GM21423 (cell line): ENCODE results near the gene DENND6A.

ENCODE experiments used
- ATAC-seq: cut with Tn5 transposase; IDR thresholded peaks from one replicate; pipeline ENCODE4 v1.9.1; 2021; ENCODE audit warnings: mild to moderate bottlenecking, moderate library complexity; ENCODE audit not compliant: unreplicated experiment

Gene DENND6A

DNA sequence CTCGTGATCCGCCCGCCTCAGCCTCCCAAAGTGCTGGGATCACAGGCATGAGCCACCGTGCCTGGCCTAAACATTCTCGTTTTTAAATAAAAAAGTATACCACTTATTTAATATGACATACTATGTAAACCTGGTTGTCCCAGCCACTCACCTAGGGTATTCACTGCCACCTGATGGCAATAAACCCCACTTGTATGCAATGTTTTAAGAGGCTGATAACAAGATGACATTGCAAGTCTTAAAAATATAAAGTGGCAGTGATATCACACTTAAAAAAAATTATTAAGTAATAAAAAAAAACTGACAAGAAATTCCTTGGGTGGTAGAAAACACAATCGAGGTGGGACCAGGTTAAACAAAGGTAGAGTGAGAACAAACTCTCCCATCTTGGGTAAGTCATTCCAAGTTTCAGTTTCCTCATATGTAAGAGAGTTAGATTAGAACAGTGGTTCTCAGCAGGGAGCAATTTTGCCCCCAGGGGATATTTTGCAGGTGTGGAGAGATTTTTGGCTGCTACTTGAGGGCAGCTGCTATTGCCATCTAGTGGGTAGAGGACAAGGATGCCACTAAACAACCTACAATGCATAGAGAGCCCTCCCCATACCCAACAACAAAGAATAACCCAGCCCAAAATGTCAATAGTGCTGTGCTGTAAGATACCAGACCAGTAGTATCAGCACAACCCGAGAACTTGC, 110.3 kb downstream of the DENND6A start:
- no peak for ATAC-seq

DNA sequence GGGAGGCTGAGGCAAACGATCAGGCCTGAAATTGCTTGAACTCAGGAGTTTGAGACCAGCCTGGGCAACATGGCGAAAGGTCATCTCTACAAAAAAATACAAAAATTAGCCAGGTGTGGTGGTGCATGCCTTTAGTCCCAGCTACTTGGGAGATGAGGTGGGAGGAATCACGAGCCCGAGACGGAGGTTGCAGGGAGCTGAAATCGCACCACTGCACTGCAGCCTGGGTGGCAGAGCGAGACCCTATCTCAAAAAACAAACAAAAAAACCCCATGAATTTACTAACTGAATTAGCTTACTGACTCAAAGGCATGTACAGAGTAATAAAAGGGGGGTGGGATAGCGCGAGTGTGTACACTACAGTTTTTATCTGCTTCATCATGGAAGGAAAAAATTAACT, 115.1 kb downstream of the DENND6A start:
- no peak for ATAC-seq

DNA sequence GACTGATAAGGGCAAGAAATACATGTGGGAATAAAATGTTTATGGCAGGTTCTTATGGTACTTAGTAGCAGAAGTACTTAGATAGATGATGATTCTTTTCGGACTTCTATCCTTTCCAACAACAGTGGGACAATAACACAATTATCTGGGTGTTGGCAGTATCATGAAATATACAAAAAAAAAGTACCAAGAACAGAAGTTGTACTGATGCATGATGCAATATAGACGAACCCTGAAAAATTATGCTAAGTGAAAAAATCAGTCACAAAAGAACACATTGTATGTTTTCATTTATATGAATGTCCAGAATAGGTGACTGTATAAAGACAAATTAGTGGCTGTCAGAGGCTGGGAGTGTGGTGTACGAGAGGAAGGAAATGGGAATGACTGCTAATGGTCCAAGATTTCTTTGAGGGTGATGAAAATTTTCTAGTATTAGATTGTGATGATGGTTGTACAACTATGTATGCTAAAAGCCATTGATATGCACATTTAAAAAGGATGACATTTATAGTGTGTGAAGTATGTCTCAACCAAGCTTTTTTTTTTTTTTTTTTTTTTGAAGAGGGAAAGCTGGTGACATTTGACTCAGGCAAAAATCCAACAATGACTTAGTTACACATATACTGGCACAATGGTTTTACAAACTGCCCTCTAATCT, 116.8 kb downstream of the DENND6A start:
- no peak for ATAC-seq
